ENCODE results near the gene RALGDS.
"Not testable (repeated sequence)": the region's sequence is repeated elsewhere in the genome, so short reads cannot be mapped to it uniquely, and the experiment has no call there.

Gene RALGDS

GRCh38 chr9:133066181-133066983, 54.7 kb downstream of the RALGDS start:
- DNase-seq: no peak

- no peak for DNase-seq
These were observed 56.0 kb downstream of the RALGDS start for GRCh38 chr9:133065070-133065388.

GRCh38 chr9:133064241-133065069, 56.6 kb downstream of the RALGDS start:
- no peak for DNase-seq

- no peak for DNase-seq
These were observed 57.4 kb downstream of the RALGDS start for GRCh38 chr9:133063500-133064231.

GRCh38 chr9:133063159-133063499, 57.9 kb downstream of the RALGDS start:
- no peak for DNase-seq

GRCh38 chr9:133062569-133062968, 58.5 kb downstream of the RALGDS start:
- not testable (repeated sequence) for DNase-seq

- not testable (repeated sequence) for DNase-seq
These were observed 59.3 kb downstream of the RALGDS start, which contains the start of gene CEL for GRCh38 chr9:133061764-133062145. Gene CEL, plus strand, starts transcription at chr9:133061981. Its CDS starts 22 bp downstream, at chr9:133062003.

- DNase-seq: not testable (repeated sequence)
These were observed 59.8 kb downstream of the RALGDS start for GRCh38 chr9:133061019-133061763.

- DNase-seq: peak in 1 of 5 experiments; percentile 40
These were observed 60.6 kb downstream of the RALGDS start for GRCh38 chr9:133060417-133060841.

- DNase-seq: peak in 1 of 5 experiments; percentile 31
These were observed 61.4 kb downstream of the RALGDS start for GRCh38 chr9:133059623-133060022.

- DNase-seq: peak in 1 of 5 experiments; percentile 68
These were observed 62.3 kb downstream of the RALGDS start for GRCh38 chr9:133058550-133059320.

GRCh38 chr9:133058071-133058470, 63.0 kb downstream of the RALGDS start:
- no peak for DNase-seq

- DNase-seq: no peak
These were observed 63.5 kb downstream of the RALGDS start for GRCh38 chr9:133057553-133057952.

- peak in 1 of 5 experiments; percentile 54 for DNase-seq
These were observed 64.0 kb downstream of the RALGDS start for GRCh38 chr9:133057006-133057405.

- DNase-seq: no peak
These were observed 64.5 kb downstream of the RALGDS start for GRCh38 chr9:133056533-133056932.

- DNase-seq: no peak
These were observed 65.1 kb downstream of the RALGDS start for GRCh38 chr9:133055788-133056420.

GRCh38 chr9:133054966-133055365, 66.1 kb downstream of the RALGDS start:
- no peak for DNase-seq

- DNase-seq: no peak
These were observed 66.7 kb downstream of the RALGDS start for GRCh38 chr9:133054194-133054890.

GRCh38 chr9:133051966-133052539, 69.0 kb downstream of the RALGDS start:
- no peak for DNase-seq

GRCh38 chr9:133051281-133051900, 69.6 kb downstream of the RALGDS start:
- DNase-seq: no peak

Data from T-helper 2 cell (primary cell).